Skeletal muscle satellite cell (primary cell): ENCODE results near the gene C12orf56. TPM values are rescaled to one million over a fixed set of nuclear protein-coding genes. Genes with fewer than 3 reads are reported as not detected.

Experiments used
- small RNA-seq: library from RNA; depleted of rRNA; stranded (forward); fragments of <200 nt; gene quantifications from one replicate; pipeline ENCODE3, GENCODE V24; 2012

C12orf56 gene

Small RNAs within 50 kb of the gene (small RNA-seq; reads per million reads assigned to genes)
- not detected for gene RF01210
- not detected for gene RNU5A-7P
